ENCODE measurements around the gene SLC35G6.
A peak's percentile ranks its signal among the peaks of the same experiment; 100 is the strongest.

Gene SLC35G6

DNA sequence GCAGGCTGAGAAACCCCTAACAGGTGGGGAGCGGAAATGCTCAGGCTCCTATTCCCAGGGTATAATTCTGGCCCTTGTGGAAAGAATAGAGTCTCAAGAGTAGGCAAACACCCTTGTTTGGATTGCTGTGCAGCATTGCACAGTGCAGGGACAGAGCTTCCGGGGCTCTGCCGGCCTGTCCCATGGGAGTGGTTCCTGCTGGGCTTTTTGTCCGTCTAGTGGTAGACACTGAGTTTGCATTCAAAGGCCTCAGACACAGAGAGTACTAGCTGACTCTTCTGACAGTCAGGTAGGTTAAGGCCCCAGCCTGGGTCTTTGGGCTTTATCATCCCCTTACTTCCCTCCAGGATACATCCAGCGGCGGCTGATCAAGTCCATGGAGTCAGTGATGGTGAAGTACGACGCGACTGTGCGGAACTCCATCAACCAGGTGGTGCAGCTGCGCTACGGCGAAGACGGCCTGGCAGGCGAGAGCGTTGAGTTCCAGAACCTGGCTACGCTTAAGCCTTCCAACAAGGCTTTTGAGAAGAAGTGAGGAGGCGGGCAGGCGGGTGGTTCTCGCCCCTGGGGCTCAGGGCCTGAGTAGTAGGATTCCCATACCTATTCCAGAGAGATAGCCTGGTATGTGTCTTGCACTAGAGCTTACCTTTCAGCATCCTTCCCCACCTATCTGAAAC is 21.1 kb downstream of the SLC35G6 start:
- no peak for DNase-seq (ENCODE audit: low spot score)

DNA sequence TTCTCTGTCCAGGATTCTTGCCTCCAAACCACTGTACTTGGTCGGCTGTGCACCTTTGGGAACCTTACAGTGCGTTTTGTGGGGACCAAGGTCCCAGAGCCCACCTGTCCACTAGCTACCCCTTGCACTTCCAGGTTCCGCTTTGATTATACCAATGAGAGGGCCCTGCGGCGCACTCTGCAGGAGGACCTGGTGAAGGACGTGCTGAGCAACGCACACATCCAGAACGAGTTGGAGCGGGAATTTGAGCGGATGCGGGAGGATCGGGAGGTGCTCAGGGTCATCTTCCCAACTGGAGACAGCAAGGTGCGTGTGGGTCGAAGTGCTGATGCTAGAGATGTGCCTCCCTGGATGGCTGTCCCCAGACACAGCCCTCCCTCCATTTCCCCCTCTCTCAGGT is 21.7 kb downstream of the SLC35G6 start:
- DNase-seq (ENCODE audit: low spot score) = no peak

DNA sequence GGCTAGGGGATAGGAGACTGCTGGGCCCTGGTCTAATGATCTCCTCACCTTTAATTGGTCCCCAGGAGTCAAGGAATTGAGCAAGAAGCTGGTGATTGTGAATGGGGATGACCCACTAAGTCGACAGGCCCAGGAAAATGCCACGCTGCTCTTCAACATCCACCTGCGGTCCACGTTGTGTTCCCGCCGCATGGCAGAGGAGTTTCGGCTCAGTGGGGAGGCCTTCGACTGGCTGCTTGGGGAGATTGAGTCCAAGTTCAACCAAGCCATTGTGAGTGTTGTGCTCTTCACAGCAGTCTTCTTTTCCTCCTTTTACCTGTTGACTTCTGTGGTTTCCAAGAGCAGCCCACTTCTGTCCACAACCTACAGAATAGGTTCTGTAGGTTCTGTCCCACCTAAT is 22.3 kb downstream of the SLC35G6 start:
- no peak for DNase-seq (ENCODE audit: low spot score)

DNA sequence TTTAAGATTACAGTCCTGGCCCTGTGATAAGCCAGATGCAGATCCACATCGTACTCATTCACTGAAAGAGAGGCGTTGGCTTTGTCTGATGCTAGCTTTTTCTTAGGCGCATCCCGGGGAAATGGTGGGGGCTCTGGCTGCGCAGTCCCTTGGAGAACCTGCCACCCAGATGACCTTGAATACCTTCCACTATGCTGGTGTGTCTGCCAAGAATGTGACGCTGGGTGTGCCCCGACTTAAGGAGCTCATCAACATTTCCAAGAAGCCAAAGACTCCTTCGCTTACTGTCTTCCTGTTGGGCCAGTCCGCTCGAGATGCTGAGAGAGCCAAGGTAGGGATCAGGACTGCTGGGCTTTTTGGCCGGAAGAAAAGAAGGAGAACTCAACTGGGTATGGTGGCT is 26.9 kb downstream of the SLC35G6 start:
- DNase-seq (ENCODE audit: low spot score) = no peak

DNA sequence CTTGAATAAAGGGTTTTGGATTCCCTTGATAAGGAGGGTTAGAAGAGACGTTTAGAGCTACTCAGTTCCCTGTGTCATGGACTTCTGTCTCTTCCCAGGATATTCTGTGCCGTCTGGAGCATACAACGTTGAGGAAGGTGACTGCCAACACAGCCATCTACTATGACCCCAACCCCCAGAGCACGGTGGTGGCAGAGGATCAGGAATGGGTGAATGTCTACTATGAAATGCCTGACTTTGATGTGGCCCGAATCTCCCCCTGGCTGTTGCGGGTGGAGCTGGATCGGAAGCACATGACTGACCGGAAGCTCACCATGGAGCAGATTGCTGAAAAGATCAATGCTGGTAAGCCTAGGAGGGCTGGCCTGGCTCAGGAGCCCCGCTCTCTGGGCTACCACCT is 27.6 kb downstream of the SLC35G6 start:
- no peak for DNase-seq (ENCODE audit: low spot score)

DNA sequence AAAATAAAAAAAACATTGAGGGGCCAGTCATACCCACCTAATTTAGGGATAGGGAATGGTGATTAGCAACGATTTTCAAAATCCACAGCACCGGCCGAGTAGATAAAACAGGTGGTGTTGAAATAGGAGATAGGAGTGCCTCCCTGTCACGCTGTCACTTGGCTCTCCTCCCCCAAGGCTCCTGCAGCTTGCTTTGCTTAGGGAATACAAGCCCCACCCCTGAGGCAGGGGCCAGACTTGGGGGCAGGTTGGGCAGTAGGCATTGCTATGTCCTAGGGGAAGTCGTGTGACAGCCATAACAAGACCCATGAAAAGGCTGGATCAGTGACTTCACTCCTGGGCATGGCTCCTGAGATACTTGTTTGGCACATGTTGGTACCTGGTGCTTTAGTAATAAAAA is 28.7 kb downstream of the SLC35G6 start:
- no peak for DNase-seq (ENCODE audit: low spot score)

DNA sequence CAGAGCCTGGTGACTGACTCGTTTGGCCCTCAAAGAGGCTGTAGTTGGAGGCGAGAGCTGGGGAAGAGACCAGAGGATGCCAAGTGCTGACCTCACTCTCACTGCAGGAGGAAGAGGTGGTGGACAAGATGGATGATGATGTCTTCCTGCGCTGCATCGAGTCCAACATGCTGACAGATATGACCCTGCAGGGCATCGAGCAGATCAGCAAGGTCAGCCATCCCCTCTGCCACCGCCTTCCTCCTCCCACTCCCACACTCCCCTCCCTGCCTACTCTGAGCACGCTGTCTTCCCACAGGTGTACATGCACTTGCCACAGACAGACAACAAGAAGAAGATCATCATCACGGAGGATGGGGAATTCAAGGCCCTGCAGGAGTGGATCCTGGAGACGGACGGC is 29.9 kb downstream of the SLC35G6 start:
- no peak for DNase-seq (ENCODE audit: low spot score)

DNA sequence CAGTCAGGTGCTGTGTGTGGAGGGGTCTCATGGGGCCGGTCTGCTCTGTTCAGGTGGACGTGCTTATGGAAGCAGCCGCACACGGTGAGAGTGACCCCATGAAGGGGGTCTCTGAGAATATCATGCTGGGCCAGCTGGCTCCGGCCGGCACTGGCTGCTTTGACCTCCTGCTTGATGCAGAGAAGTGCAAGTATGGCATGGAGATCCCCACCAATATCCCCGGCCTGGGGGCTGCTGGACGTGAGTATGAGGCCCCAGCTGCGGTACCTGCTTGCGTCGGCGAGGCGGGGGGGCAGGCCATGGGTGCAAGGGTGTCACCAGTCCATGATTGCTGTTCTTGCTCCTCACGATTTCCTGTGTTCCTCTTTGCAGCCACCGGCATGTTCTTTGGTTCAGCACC is 30.9 kb downstream of the SLC35G6 start:
- no peak for DNase-seq (ENCODE audit: low spot score)

DNA sequence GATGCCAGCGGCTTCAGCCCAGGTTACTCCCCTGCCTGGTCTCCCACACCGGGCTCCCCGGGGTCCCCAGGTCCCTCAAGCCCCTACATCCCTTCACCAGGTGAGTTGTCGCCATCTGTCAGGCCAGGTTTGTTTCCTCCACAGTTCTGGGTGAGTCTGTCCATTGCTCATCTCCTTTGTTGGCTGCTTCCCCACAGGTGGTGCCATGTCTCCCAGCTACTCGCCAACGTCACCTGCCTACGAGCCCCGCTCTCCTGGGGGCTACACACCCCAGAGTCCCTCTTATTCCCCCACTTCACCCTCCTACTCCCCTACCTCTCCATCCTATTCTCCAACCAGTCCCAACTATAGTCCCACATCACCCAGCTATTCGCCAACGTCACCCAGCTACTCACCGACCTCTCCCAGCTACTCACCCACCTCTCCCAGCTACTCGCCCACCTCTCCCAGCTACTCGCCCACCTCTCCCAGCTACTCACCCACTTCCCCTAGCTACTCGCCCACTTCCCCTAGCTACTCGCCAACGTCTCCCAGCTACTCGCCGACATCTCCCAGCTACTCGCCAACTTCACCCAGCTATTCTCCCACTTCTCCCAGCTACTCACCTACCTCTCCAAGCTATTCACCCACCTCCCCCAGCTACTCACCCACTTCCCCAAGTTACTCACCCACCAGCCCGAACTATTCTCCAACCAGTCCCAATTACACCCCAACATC is 31.7 kb downstream of the SLC35G6 start:
- DNase-seq (ENCODE audit: low spot score) = no peak

DNA sequence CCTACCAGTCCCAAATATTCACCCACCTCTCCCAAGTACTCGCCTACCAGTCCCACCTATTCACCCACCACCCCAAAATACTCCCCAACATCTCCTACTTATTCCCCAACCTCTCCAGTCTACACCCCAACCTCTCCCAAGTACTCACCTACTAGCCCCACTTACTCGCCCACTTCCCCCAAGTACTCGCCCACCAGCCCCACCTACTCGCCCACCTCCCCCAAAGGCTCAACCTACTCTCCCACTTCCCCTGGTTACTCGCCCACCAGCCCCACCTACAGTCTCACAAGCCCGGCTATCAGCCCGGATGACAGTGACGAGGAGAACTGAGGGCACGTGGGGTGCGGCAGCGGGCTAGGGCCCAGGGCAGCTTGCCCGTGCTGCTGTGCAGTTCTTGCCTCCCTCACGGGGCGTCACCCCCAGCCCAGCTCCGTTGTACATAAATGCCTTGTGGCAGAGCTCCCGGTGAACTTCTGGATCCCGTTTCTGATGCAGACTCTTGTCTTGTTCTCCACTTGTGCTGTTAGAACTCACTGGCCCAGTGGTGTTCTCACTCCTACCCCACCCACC is 32.7 kb downstream of the SLC35G6 start:
- DNase-seq (ENCODE audit: low spot score) = no peak

DNA sequence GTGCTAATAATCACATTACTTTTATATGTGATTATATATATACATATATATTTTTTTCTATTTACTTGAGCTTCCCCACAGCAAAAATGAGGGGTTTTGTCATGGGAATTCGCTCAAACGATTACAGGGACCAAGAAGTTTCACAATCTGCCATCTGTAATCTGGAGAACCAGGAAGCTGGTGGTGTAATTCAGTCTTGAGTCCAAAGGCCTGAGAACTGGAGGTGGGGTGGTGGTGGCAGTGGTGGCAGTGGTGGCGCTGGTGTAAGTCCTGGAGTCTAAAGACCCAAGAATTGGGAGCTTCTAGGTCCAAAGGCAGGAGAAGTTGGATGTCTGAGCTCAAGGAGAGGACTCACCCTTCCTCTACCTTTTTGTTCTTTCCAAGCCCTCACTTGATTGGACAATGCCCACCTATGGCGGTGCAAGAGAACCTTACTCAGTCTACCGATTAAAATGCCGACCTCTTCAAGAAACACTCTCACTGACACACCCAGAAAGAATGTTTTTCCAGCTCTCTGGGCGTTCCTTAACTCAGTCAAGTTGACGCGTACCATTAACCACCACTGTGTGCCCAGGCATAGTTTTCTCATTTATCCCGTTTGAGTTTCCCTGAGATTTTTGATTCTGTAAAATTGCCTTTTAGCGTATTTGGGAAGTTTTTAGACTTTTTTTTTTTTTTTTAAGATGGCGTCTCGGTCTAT is 34.8 kb downstream of the SLC35G6 start:
- DNase-seq (ENCODE audit: low spot score) = peak; percentile 5

DNA sequence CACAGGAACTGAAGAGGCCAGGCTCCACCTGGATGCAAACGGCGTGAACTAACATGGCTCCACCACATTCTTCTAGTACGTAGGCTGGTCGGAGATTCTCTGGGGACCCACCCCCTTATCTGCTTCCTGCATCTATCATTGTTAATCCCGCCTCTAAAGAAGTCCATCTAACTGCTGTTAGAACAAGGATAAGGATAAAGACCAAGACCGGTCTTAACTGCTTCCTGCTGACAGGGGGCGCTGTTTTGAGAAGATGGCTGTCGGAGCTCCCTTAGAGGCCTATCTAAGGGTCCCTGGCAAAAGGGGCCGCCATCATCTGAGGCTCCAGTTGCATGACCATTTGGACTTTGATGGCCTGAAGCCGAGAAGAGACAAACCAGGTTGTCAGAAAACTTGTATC is 41.8 kb downstream of the SLC35G6 start:
- DNase-seq (ENCODE audit: low spot score) = no peak

DNA sequence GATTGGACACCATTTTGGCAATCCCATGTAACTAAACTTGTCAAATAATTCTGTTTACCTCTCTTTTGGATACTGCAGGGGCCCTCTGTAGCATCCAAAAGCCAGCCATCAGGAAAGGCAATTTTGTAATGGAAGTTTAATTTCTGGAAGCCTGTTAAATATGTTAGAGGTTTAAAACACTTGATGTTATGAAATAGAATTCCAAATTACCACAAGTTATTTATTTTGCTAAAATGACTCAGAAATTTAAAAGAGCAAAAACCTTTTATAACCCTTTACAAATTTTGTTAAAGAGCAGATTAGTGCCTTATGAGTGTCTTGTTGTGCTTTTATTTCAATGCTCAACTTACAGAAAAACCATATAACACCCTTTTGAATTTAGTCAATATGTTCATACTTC is 47.6 kb downstream of the SLC35G6 start:
- DNase-seq (ENCODE audit: low spot score) = no peak

DNA sequence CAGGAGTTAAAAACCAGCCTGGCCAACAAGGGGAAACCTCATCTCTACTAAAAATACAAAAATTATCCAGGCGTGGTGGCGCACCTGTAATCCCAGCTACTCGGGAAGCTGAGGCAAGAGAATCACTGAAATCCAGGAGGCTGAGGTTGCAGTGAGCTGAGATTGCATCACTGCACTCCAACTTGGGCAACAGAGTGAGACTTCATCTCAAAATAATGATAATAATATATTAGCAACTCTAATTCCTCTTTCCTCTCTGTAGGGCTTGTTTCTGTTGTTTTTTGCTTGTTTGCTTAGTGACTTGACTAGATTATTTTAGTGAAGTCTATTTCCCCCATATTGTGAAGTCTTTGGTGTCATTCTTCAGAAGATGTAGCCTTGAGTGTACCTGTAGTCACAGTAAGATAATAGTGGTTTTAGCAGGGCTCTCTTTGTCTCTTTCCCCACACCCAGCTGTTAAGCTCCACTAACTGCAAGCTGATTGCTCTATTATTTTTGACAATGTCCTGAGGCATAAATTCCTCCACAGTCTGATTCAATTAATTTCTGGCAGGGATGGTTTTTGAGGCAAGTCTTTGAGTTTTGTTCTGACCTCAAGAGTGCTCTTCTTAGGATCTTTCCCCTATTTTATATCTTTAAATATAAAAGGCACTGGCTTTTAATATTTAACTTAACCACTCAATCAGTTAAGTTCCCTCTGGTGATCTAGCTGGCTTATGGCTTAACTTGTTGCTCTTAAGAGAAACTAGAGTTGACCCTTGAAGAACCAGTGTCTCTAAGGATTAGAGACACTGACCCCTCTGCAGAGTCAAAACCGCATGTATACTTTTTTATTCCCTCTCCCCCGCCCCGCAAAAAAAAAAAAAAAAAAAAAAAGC is 49.0 kb downstream of the SLC35G6 start:
- DNase-seq (ENCODE audit: low spot score) = no peak
